Left forelimb (tissue), 1 donor: ENCODE data around the gene NRG3.

Experiments
- DNase-seq: peaks from one replicate; pipeline ENCODE4 v3.0.0-alpha.2; 2018; ENCODE audit warnings: low spot score

NRG3 gene

GRCh38 chr10:82472406-82473335 lies 597.7 kb downstream of the NRG3 start:
- DNase-seq = no peak

GRCh38 chr10:82477776-82478175 lies 602.8 kb downstream of the NRG3 start:
- no peak for DNase-seq

- no peak for DNase-seq
These were observed 617.7 kb downstream of the NRG3 start for GRCh38 chr10:82492647-82493046.

GRCh38 chr10:82496114-82496513 lies 621.1 kb downstream of the NRG3 start:
- no peak for DNase-seq

- no peak for DNase-seq
These were observed 622.4 kb downstream of the NRG3 start for GRCh38 chr10:82497439-82497838.

- DNase-seq = no peak
These were observed 624.0 kb downstream of the NRG3 start for GRCh38 chr10:82498976-82499375.

GRCh38 chr10:82505009-82505408 lies 630.0 kb downstream of the NRG3 start:
- no peak for DNase-seq

- DNase-seq = no peak
These were observed 631.8 kb downstream of the NRG3 start for GRCh38 chr10:82506680-82507376.

GRCh38 chr10:82515256-82515655 lies 640.3 kb downstream of the NRG3 start:
- no peak for DNase-seq

GRCh38 chr10:82529062-82529461 lies 654.1 kb downstream of the NRG3 start:
- no peak for DNase-seq

GRCh38 chr10:82535457-82535856 lies 660.5 kb downstream of the NRG3 start:
- no peak for DNase-seq

- no peak for DNase-seq
These were observed 661.7 kb downstream of the NRG3 start for GRCh38 chr10:82536668-82537067.

- DNase-seq = no peak
These were observed 663.3 kb downstream of the NRG3 start for GRCh38 chr10:82538272-82538671.

GRCh38 chr10:82543631-82544030 lies 668.6 kb downstream of the NRG3 start:
- no peak for DNase-seq

GRCh38 chr10:82544377-82544776 lies 669.4 kb downstream of the NRG3 start:
- DNase-seq = no peak

- no peak for DNase-seq
These were observed 676.5 kb downstream of the NRG3 start for GRCh38 chr10:82551506-82551905.

GRCh38 chr10:82552267-82552666 lies 677.3 kb downstream of the NRG3 start:
- no peak for DNase-seq

GRCh38 chr10:82554381-82554780 lies 679.4 kb downstream of the NRG3 start:
- DNase-seq = no peak

- no peak for DNase-seq
These were observed 683.1 kb downstream of the NRG3 start for GRCh38 chr10:82558014-82558607.

- DNase-seq = no peak
These were observed 689.6 kb downstream of the NRG3 start for GRCh38 chr10:82564353-82565196.

- DNase-seq = no peak
These were observed 690.2 kb downstream of the NRG3 start for GRCh38 chr10:82565197-82565575.

- DNase-seq = no peak
These were observed 697.8 kb downstream of the NRG3 start for GRCh38 chr10:82572744-82573143.
